Skin epidermis (tissue), 12 donors: ENCODE data around the gene GRID2.
A peak's percentile ranks its signal among the peaks of the same experiment; 100 is the strongest.
"Not testable (repeated sequence)": the region's sequence is repeated elsewhere in the genome, so short reads cannot be mapped to it uniquely, and the experiment has no call there.

Experiments
- H3K27ac ChIP-seq, 21 experiments: fragments of 200-600 bp; sonication (generic) in 11 of 21; one replicate each; pipeline ENCODE4 v1.5.0; 2020; ENCODE audit warnings: mild to moderate bottlenecking in 3 of 21, inconsistent platforms in 2 of 21, moderate library complexity in 2 of 21
- H3K4me3 ChIP-seq, 7 experiments: fragments of 200-600 bp; sonication (generic) in 2 of 7; one replicate each; pipeline ENCODE4 v1.5.0; 2020; ENCODE audit warnings: inconsistent platforms in 2 of 7, mild to moderate bottlenecking in 2 of 7, moderate library complexity in 1 of 7

The GRID2 gene

GRCh38 chr4:92304606-92305005 lies 840 bp downstream of the GRID2 start:
- Histone ChIP-seq H3K27ac (no peak overlapping the region), H3K4me3 (no peak overlapping the region)

DNA sequence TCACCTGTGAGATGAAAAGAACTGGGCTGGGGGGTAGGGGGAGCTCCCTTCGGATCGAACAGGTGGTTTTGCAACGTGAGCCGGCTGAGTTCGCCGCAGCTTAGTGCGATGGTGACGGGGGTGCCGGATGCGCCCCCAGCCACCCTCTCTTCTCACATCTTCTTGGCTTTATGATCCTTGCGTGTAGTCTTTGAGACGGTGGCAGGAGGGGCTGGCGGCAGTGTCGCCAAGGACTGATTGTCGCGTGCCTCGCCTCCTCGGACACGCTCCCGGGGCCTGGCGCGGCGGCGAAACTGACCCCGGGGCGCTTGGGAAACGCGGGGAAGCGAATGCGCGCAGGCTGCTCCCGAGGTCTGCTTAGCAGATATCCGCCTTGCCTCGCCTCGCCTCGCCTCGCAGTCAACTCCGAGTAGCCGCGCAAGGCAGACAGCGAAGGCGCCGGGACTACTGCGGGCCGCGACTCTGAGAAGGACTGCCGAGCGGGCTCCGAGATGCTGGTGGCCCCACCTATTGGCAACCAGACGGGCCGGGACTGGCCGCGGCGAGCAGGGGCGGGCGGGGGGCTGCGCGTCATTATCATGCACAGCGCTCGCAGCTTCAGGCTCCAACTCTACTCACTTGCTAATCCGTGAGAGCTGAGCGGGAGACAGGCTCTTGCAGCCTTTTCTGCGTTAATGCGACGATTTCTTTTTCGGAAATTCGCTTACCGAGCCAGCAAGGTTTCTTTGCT lies 1.5 kb downstream of the GRID2 start:
- Histone ChIP-seq H3K4me3 (peak overlapping the region in 4 of 7 experiments; percentile 0 to 22 (median 8)), H3K27ac (no peak overlapping the region)

GRCh38 chr4:92305878-92306520 lies 2.2 kb downstream of the GRID2 start:
- H3K27ac ChIP-seq = no peak overlapping the region
- peak overlapping the region in 2 of 7 experiments; percentile 14 to 22 for H3K4me3 ChIP-seq

- H3K27ac ChIP-seq = no peak overlapping the region
- H3K4me3 ChIP-seq = no peak overlapping the region
These were observed 3.4 kb downstream of the GRID2 start for GRCh38 chr4:92307181-92307580.

DNA sequence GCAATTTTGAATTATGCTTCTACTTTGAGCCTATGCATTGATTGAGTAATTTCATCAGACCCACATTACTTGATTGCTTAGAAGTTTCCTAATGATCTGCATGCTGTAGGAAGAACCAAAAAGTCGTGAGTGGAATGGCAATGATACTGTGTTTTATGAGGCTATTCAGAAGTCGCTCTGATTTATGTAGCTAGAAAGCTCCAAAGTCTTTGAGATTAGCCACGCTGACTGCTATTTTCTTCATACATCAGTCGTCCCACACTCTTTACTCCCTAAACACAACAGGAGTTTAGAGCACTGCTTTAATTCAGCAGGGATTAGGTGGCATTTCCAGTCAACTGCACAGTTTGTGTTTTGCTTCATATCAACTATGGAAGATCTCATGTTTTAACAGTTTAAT lies 4.1 kb downstream of the GRID2 start:
- H3K27ac ChIP-seq = no peak overlapping the region
- no peak overlapping the region for H3K4me3 ChIP-seq

GRCh38 chr4:92317047-92317446 lies 13.3 kb downstream of the GRID2 start:
- Histone ChIP-seq H3K27ac (no peak overlapping the region), H3K4me3 (no peak overlapping the region)

- no peak overlapping the region for H3K27ac ChIP-seq
- H3K4me3 ChIP-seq = no peak overlapping the region
These were observed 24.3 kb downstream of the GRID2 start for GRCh38 chr4:92328095-92328494.

GRCh38 chr4:92333016-92333415 lies 29.2 kb downstream of the GRID2 start:
- no peak overlapping the region for H3K27ac ChIP-seq
- H3K4me3 ChIP-seq = no peak overlapping the region

- H3K27ac ChIP-seq = no peak overlapping the region
- H3K4me3 ChIP-seq = no peak overlapping the region
These were observed 31.1 kb downstream of the GRID2 start for GRCh38 chr4:92334716-92335350.

- no peak overlapping the region for H3K4me3 ChIP-seq
- H3K27ac ChIP-seq = no peak overlapping the region
These were observed 35.9 kb downstream of the GRID2 start for GRCh38 chr4:92339676-92340075.

- Histone ChIP-seq H3K27ac (no peak overlapping the region), H3K4me3 (no peak overlapping the region)
These were observed 40.5 kb downstream of the GRID2 start for GRCh38 chr4:92344216-92344615.

- Histone ChIP-seq H3K4me3 (no peak overlapping the region), H3K27ac (no peak overlapping the region)
These were observed 42.5 kb downstream of the GRID2 start for GRCh38 chr4:92346289-92346688.

GRCh38 chr4:92357966-92358365 lies 54.2 kb downstream of the GRID2 start:
- Histone ChIP-seq H3K27ac (no peak overlapping the region), H3K4me3 (no peak overlapping the region)

DNA sequence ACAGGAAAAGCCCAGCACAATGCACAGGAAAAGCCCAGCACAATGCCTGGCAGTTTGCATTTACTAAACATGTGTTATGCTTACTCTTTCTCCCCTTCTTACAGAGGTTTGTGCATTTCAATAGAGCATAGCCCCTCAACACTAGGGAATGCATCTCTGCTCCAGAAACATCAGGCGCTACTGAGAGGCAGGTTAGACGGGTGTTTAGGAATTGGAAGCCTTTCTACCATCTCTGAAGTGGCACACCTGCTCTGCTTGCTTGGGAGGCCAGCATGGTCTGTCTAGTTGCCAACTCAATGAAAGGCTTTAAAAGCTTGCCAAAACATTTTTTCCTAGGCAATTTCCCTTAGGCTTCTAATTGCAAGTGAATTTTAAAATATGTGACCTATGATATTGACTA lies 55.7 kb downstream of the GRID2 start:
- no peak overlapping the region for H3K27ac ChIP-seq
- H3K4me3 ChIP-seq = no peak overlapping the region

DNA sequence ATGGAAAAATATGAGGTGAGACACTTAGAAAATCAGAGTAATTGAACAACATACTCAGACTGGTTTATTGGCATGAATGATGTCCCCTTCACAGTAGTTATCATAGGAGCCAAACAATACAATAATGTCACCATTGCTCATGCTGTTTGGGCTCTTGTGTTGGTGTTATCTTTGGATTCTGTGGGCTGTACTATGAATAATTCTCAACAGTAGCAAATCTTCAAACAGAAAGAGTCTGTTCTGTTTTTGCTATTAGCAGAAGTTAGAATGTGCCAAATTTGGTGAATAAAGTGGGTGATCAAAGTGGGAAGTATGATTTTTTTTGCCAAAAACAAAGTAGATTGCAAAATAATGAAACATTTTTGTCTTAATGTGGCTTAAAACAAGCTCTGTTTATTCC lies 58.3 kb downstream of the GRID2 start:
- no peak overlapping the region for H3K4me3 ChIP-seq
- no peak overlapping the region for H3K27ac ChIP-seq

GRCh38 chr4:92368653-92369052 lies 64.9 kb downstream of the GRID2 start:
- Histone ChIP-seq H3K27ac (no peak overlapping the region), H3K4me3 (no peak overlapping the region)

- Histone ChIP-seq H3K4me3 (no peak overlapping the region), H3K27ac (no peak overlapping the region)
These were observed 77.8 kb downstream of the GRID2 start for GRCh38 chr4:92381616-92382015.

- H3K4me3 ChIP-seq = no peak overlapping the region
- H3K27ac ChIP-seq = no peak overlapping the region
These were observed 78.4 kb downstream of the GRID2 start for GRCh38 chr4:92382128-92382527.

DNA sequence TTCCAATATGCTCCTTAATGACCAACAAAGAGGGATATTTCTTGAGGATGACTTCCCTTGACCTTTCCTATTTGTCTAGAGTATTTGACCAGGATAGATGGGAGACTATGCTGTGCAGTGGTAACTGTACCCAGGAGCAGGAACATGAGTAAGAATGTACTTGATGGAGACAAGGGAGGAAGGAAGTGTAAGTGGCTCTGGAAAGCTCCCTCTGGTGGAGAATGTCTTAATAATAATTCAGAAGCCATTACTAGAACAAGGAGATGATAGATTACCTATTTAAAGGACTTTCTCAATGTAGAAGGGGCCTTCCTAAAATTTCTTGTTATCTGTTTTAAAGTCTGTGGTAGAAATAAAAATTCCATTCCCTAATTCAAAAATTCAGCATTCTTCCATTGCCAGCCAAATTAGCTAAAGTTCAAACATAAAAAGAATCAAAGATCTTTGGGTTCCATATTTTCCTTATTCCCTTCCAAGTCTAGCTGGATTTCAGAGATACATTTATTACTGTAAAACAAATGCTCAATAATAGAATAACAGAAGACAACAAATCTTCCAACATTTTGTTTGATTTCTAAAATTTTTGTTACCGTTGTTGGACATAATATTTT lies 83.8 kb downstream of the GRID2 start:
- no peak overlapping the region for H3K27ac ChIP-seq
- H3K4me3 ChIP-seq = no peak overlapping the region

DNA sequence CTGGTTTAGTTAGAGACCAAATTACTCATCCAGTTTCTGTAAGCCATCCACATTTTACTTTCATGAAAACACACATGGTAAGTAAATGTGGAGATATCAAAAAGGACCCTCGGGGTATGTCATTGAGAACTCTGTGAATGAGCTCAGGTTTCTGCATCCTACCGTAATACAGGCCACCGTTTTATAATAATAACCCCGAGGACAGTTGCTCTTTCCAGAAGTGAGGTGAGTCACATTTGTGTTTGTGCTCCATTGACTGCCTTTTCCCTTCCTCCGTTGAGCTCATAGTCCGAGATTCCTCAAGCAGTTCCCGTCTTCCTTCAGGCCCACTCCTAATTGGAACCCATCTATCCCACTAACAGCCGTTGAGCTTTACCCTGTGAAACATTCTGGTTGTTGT lies 95.3 kb downstream of the GRID2 start:
- no peak overlapping the region for H3K4me3 ChIP-seq
- no peak overlapping the region for H3K27ac ChIP-seq

DNA sequence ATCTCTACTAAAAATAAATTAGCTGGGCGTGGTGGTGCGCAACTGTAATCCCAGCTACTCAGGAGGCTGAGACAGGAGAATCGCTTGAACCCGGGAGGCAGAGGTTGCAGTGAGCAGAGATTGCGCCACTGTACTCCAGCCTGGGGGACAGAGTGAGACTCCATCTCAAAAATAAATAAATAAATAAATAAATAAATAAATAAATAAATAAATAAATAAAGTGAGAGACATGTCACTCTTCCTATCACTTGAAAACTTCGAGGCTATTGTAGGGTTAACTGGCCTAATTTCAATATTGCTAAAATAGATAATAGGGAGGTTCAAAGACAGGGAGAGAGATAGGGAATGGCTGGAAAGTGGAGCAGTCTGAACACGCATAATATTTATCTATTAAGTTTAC lies 99.8 kb downstream of the GRID2 start:
- H3K27ac ChIP-seq, H3K4me3 ChIP-seq: not testable (repeated sequence)
